GM12878 (cell line): ENCODE measurements around the gene TAGLN3.

Experiments used
- BHLHE40 ChIP-seq, 2 experiments: fragments of 450-650 bp in 1 of 2; IDR thresholded peaks; 2 replicates each; pipeline ENCODE4 v1.6.1; 2011 to 2017; ENCODE audit warnings: low read depth in 2 of 2, borderline replicate concordance in 1 of 2, improper control_type of control experiment in 1 of 2, low read length in 1 of 2, mild to moderate bottlenecking in 1 of 2
- CBX5 ChIP-seq: sonication (generic); IDR thresholded peaks from 2 replicates; pipeline ENCODE4 v1.6.1; 2016; ENCODE audit warnings: low read depth, moderate library complexity, mild to moderate bottlenecking, inconsistent platforms
- CREB1 ChIP-seq: IDR thresholded peaks from 2 replicates; pipeline ENCODE4 v1.6.1; 2012; ENCODE audit warnings: low read depth, mild to moderate bottlenecking, inconsistent platforms
- EP300 ChIP-seq, 2 experiments: fragments of 150-350 bp in 1 of 2; IDR thresholded peaks; 2 replicates each; pipeline ENCODE4 v1.6.1; 2011 to 2012; ENCODE audit warnings: low read depth in 2 of 2, low read length in 2 of 2, borderline replicate concordance in 1 of 2, improper control_type of control experiment in 1 of 2, inconsistent platforms in 1 of 2; ENCODE audit not compliant: control insufficient read depth in 1 of 2
- FOS ChIP-seq: IDR thresholded peaks from 3 replicates; pipeline ENCODE4 v1.6.1; 2011; ENCODE audit warnings: borderline replicate concordance; ENCODE audit not compliant: insufficient read length; ENCODE audit errors: extremely low read depth
- MXI1 ChIP-seq: fragments of 150-350 bp; IDR thresholded peaks from 2 replicates; pipeline ENCODE4 v1.6.1; 2011; ENCODE audit warnings: low read depth, mild to moderate bottlenecking, inconsistent platforms, low read length, improper control_type of control experiment
- POLR2A ChIP-seq: IDR thresholded peaks from 2 replicates; pipeline ENCODE4 v1.6.1; 2011; ENCODE audit warnings: low read depth, mild to moderate bottlenecking, low read length
- POLR2AphosphoS5 ChIP-seq: IDR thresholded peaks from 2 replicates; pipeline ENCODE4 v1.6.1; 2011; ENCODE audit warnings: mild to moderate bottlenecking, low read length, inconsistent platforms
- RCOR1 ChIP-seq: conservative IDR thresholded peaks from 2 replicates; pipeline ENCODE4 v1.6.1; 2012; ENCODE audit warnings: low read depth, low read length, improper control_type of control experiment
- SP1 ChIP-seq: IDR thresholded peaks from one replicate; pipeline ENCODE4 v1.6.1; 2011; ENCODE audit warnings: low read depth, low read length
- TF ChIP-seq, protein P1 (sequence below), 3 experiments: IDR thresholded peaks in 2 of 3; conservative IDR thresholded peaks in 1 of 3; 2 replicates each; pipeline ENCODE4 v1.5.1; 2011; ENCODE audit warnings: low read depth in 3 of 3, low read length in 3 of 3, mild to moderate bottlenecking in 3 of 3, control low read depth in 2 of 3, moderate library complexity in 2 of 3, inconsistent platforms in 1 of 3, mixed read lengths in 1 of 3; ENCODE audit not compliant: control insufficient read depth in 2 of 3, insufficient read depth in 1 of 3; ENCODE audit errors: extremely low read depth in 1 of 3
- TF ChIP-seq, protein P2 (sequence below): fragments of 450-650 bp; IDR thresholded peaks from 2 replicates; pipeline ENCODE4 v1.6.1; 2016; ENCODE audit warnings: mild to moderate bottlenecking, moderate library complexity, borderline replicate concordance
- TF ChIP-seq, protein P3 (sequence below): IDR thresholded peaks from 2 replicates; pipeline ENCODE4 v1.6.1; 2011; ENCODE audit warnings: low read depth, mild to moderate bottlenecking, low read length, moderate library complexity, borderline replicate concordance; ENCODE audit errors: extremely low read depth

DNA sequence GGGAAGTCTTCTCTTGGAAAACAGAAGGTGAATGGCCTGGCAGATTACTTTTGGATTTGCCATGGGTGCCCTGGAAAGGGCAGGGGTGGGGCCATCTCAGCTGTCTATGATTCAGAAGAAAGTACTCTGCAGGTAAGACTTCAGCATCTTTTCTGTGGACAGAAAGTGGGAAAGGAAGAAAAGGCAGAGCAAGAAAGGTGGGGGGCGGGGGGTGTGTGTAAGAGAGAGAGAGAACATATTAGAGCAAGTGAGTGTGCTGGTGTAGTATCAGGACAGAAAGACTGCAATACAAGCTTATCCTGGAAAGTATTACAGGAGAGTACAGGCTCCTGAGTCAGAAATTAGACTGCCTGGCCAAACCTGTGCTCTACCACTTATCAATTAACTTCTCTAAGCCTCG lies 5.5 kb downstream of the TAGLN3 start:
- TF ChIP-seq, protein P1, sequence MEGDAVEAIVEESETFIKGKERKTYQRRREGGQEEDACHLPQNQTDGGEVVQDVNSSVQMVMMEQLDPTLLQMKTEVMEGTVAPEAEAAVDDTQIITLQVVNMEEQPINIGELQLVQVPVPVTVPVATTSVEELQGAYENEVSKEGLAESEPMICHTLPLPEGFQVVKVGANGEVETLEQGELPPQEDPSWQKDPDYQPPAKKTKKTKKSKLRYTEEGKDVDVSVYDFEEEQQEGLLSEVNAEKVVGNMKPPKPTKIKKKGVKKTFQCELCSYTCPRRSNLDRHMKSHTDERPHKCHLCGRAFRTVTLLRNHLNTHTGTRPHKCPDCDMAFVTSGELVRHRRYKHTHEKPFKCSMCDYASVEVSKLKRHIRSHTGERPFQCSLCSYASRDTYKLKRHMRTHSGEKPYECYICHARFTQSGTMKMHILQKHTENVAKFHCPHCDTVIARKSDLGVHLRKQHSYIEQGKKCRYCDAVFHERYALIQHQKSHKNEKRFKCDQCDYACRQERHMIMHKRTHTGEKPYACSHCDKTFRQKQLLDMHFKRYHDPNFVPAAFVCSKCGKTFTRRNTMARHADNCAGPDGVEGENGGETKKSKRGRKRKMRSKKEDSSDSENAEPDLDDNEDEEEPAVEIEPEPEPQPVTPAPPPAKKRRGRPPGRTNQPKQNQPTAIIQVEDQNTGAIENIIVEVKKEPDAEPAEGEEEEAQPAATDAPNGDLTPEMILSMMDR (IDR thresholded peaks at IDR 0.05 in 2 of 3, conservative IDR thresholded peaks at IDR 0.05 in 1 of 3; ENCODE audit: control insufficient read depth in 2 of 3, extremely low read depth in 1 of 3, insufficient read depth in 1 of 3, low read depth in 3 of 3, low read length in 3 of 3): no peak
- TF ChIP-seq BHLHE40 (IDR thresholded peaks at IDR 0.05; ENCODE audit: borderline replicate concordance in 1 of 2, low read depth in 2 of 2, low read length in 1 of 2) (no peak), CREB1 (no peak), FOS (no peak), CBX5 (no peak), SP1 (no peak), POLR2AphosphoS5 (no peak), POLR2A (no peak), RCOR1 (no peak), MXI1 (no peak), EP300 (IDR thresholded peaks at IDR 0.05; ENCODE audit: borderline replicate concordance in 1 of 2, control insufficient read depth in 1 of 2, low read depth in 2 of 2, low read length in 2 of 2) (no peak)
- TF ChIP-seq, protein P2, sequence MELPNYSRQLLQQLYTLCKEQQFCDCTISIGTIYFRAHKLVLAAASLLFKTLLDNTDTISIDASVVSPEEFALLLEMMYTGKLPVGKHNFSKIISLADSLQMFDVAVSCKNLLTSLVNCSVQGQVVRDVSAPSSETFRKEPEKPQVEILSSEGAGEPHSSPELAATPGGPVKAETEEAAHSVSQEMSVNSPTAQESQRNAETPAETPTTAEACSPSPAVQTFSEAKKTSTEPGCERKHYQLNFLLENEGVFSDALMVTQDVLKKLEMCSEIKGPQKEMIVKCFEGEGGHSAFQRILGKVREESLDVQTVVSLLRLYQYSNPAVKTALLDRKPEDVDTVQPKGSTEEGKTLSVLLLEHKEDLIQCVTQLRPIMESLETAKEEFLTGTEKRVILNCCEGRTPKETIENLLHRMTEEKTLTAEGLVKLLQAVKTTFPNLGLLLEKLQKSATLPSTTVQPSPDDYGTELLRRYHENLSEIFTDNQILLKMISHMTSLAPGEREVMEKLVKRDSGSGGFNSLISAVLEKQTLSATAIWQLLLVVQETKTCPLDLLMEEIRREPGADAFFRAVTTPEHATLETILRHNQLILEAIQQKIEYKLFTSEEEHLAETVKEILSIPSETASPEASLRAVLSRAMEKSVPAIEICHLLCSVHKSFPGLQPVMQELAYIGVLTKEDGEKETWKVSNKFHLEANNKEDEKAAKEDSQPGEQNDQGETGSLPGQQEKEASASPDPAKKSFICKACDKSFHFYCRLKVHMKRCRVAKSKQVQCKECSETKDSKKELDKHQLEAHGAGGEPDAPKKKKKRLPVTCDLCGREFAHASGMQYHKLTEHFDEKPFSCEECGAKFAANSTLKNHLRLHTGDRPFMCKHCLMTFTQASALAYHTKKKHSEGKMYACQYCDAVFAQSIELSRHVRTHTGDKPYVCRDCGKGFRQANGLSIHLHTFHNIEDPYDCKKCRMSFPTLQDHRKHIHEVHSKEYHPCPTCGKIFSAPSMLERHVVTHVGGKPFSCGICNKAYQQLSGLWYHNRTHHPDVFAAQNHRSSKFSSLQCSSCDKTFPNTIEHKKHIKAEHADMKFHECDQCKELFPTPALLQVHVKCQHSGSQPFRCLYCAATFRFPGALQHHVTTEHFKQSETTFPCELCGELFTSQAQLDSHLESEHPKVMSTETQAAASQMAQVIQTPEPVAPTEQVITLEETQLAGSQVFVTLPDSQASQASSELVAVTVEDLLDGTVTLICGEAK: no peak
- TF ChIP-seq, protein P3, sequence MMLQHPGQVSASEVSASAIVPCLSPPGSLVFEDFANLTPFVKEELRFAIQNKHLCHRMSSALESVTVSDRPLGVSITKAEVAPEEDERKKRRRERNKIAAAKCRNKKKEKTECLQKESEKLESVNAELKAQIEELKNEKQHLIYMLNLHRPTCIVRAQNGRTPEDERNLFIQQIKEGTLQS: no peak
